WTC11 (cell line): ENCODE results near the gene ARHGAP22.

Experiments used
- CTCF ChIP-seq: fragments of 200-600 bp; IDR thresholded peaks from 2 replicates; pipeline ENCODE4 v1.8.0; 2022; ENCODE audit warnings: antibody characterized with exemption
- ESRRA ChIP-seq: sonication (generic); formaldehyde crosslinking; IDR thresholded peaks from 2 replicates; pipeline ENCODE4 v1.8.1; 2022; ENCODE audit warnings: mild to moderate bottlenecking, missing genetic modification reagents, borderline replicate concordance
- NFYB ChIP-seq: sonication (generic); formaldehyde crosslinking; conservative IDR thresholded peaks from 2 replicates; pipeline ENCODE4 v1.8.0; 2022; ENCODE audit warnings: low read depth, missing genetic modification reagents
- RELA ChIP-seq: sonication (generic); formaldehyde crosslinking; IDR thresholded peaks from 2 replicates; pipeline ENCODE4 v1.8.1; 2022; ENCODE audit warnings: missing genetic modification reagents, mild to moderate bottlenecking, borderline replicate concordance
- SP1 ChIP-seq: sonication (generic); formaldehyde crosslinking; conservative IDR thresholded peaks from 2 replicates; pipeline ENCODE4 v1.8.1; 2022; ENCODE audit warnings: missing genetic modification reagents
- TEAD4 ChIP-seq: sonication (generic); formaldehyde crosslinking; IDR thresholded peaks from 2 replicates; pipeline ENCODE4 v1.8.0; 2022; ENCODE audit warnings: mild to moderate bottlenecking, missing genetic modification reagents
- ZNF219 ChIP-seq: sonication (generic); formaldehyde crosslinking; IDR thresholded peaks from 2 replicates; pipeline ENCODE4 v1.8.0; 2023; ENCODE audit warnings: missing genetic modification reagents, mild to moderate bottlenecking, borderline replicate concordance

- no peak for TF ChIP-seq CTCF
- TF ChIP-seq ESRRA (CRISPR knock-in tag): no peak
- no peak for TF ChIP-seq SP1 (CRISPR knock-in tag)
- no peak for TF ChIP-seq RELA (CRISPR knock-in tag)
- no peak for TF ChIP-seq NFYB
- no peak for TF ChIP-seq ZNF219 (CRISPR knock-in tag)
- TF ChIP-seq TEAD4: no peak
These were observed 132.3 kb downstream of the ARHGAP22 start for GRCh38 chr10:48472501-48473069.
